Measurements from ENCODE around the gene AMBRA1. TPM values are rescaled to one million over a fixed set of nuclear protein-coding genes. Genes with fewer than 3 reads are reported as not detected.

Gene AMBRA1
- polyA plus RNA-seq, 1 of the 3 experiments (the other 2 are of a cell fraction), result 10.4 TPM

GRCh38 chr11:46499821-46500220 is 94.0 kb downstream of the AMBRA1 start:
- Histone ChIP-seq H3K4me1 (ENCODE audit: control insufficient read depth in 1 of 2, insufficient read depth in 2 of 2, low read depth in 1 of 2, low read length in 1 of 2) (peaks cover 0 to 8% of the 10 kb centered on the region in 2 experiments; a peak in 2 of 4 replicates), H3K4me2 (no peak overlapping the region), H3K27ac (ENCODE audit: low read depth in 2 of 2, low read length in 1 of 2) (no peak overlapping the region), H3K36me3 (replicated peaks in 1 of 2; ENCODE audit: control insufficient read depth in 1 of 2, insufficient read depth in 2 of 2, low read length in 1 of 2) (peaks cover 4 to 16% of the 10 kb centered on the region in 2 experiments), H3K27me3 (ENCODE audit: insufficient read depth) (no peaks in the 10 kb centered on the region), H3K9me2 (no peaks in the 10 kb centered on the region), H3F3A (replicated peaks; ENCODE audit: insufficient read depth) (no peaks in the 10 kb centered on the region), H3K79me2 (ENCODE audit: insufficient read depth) (no peaks in the 10 kb centered on the region; the same call in 1 of the 2 replicates), H4K20me1 (ENCODE audit: insufficient read depth) (0 out of 2 replicates have a peak, but pooled peaks cover under 1% of the 10 kb centered on the region), H3K9ac (no peak overlapping the region), H3K4me3 (ENCODE audit: low read depth in 2 of 2, low read length in 1 of 2) (no peak overlapping the region), H2AFZ (ENCODE audit: low read depth) (no peak overlapping the region), H3K9me3 (no peaks in the 10 kb centered on the region)
- TF ChIP-seq SMC3 (IDR thresholded peaks at IDR 0.05; ENCODE audit: low read depth, low read length) (no peak), TCF12 (IDR thresholded peaks at IDR 0.05) (no peak), FOXM1 (IDR thresholded peaks at IDR 0.05; ENCODE audit: low read depth) (no peak), GABPA (IDR thresholded peaks at IDR 0.05; ENCODE audit: low read depth) (no peak), NFIC (IDR thresholded peaks at IDR 0.05; ENCODE audit: borderline replicate concordance) (no peak), TEAD4 (IDR thresholded peaks at IDR 0.05; ENCODE audit: borderline replicate concordance, insufficient read depth) (no peak), TAF1 (IDR thresholded peaks at IDR 0.05; ENCODE audit: borderline replicate concordance, low read depth, low read length) (no peak), RFX5 (IDR thresholded peaks at IDR 0.05; ENCODE audit: low read length) (no peak), EP300 (IDR thresholded peaks at IDR 0.05; ENCODE audit: borderline replicate concordance in 1 of 2, low read depth in 1 of 2, low read length in 1 of 2) (no peak), ELF1 (IDR thresholded peaks at IDR 0.05) (no peak), ZBTB33 (IDR thresholded peaks at IDR 0.05; ENCODE audit: borderline replicate concordance, low read depth) (no peak), GATA2 (CRISPR knock-in tag; IDR thresholded peaks at IDR 0.05) (no peak), SIN3A (IDR thresholded peaks at IDR 0.05; ENCODE audit: borderline replicate concordance, low read depth, low read length) (no peak), RAD21 (IDR thresholded peaks at IDR 0.05; ENCODE audit: low read length) (no peak), RCOR1 (IDR thresholded peaks at IDR 0.05; ENCODE audit: low read length) (no peak), MXI1 (IDR thresholded peaks at IDR 0.05; ENCODE audit: low read depth, low read length) (no peak)
- TF ChIP-seq, protein P1, sequence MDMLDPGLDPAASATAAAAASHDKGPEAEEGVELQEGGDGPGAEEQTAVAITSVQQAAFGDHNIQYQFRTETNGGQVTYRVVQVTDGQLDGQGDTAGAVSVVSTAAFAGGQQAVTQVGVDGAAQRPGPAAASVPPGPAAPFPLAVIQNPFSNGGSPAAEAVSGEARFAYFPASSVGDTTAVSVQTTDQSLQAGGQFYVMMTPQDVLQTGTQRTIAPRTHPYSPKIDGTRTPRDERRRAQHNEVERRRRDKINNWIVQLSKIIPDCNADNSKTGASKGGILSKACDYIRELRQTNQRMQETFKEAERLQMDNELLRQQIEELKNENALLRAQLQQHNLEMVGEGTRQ (IDR thresholded peaks at IDR 0.05; ENCODE audit: borderline replicate concordance, low read depth, low read length), result no peak
- TF ChIP-seq, protein P2, sequence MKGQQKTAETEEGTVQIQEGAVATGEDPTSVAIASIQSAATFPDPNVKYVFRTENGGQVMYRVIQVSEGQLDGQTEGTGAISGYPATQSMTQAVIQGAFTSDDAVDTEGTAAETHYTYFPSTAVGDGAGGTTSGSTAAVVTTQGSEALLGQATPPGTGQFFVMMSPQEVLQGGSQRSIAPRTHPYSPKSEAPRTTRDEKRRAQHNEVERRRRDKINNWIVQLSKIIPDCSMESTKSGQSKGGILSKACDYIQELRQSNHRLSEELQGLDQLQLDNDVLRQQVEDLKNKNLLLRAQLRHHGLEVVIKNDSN (IDR thresholded peaks at IDR 0.05; ENCODE audit: borderline replicate concordance, low read depth), result no peak
- TF ChIP-seq, protein P3, sequence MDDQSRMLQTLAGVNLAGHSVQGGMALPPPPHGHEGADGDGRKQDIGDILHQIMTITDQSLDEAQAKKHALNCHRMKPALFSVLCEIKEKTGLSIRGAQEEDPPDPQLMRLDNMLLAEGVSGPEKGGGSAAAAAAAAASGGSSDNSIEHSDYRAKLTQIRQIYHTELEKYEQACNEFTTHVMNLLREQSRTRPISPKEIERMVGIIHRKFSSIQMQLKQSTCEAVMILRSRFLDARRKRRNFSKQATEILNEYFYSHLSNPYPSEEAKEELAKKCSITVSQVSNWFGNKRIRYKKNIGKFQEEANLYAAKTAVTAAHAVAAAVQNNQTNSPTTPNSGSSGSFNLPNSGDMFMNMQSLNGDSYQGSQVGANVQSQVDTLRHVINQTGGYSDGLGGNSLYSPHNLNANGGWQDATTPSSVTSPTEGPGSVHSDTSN (IDR thresholded peaks at IDR 0.05), result no peak
- 98% methylated on average over 5 of the region's 5 CpGs for WGBS (ENCODE audit: low lambda C conversion rate)
- no peak for DNase-seq
- ChIA-PET CTCF (interaction anchor here (0.8 to 9.7 kb wide), 6 partner anchors 10 to 192 kb away, joined by 3 to 63 read pairs (median 10); no protein-coding TSS in a partner anchor), POLR2A (no interaction called here)
